Stimulated activated CD8-positive, alpha-beta memory T cell treated with anti-CD3 and anti-CD28 coated beads, Interleukin-15, amount 100 ng/mL, for 24 hours (primary cell): Measurements from ENCODE around the gene LRRC75A.
"Not testable (repeated sequence)": the region's sequence is repeated elsewhere in the genome, so short reads cannot be mapped to it uniquely, and the experiment has no call there.

Experiments used
- DNase-seq: peaks from one replicate; pipeline ENCODE4 v3.0.0-alpha.2; 2020; ENCODE audit warnings: low read depth

The LRRC75A gene

DNA sequence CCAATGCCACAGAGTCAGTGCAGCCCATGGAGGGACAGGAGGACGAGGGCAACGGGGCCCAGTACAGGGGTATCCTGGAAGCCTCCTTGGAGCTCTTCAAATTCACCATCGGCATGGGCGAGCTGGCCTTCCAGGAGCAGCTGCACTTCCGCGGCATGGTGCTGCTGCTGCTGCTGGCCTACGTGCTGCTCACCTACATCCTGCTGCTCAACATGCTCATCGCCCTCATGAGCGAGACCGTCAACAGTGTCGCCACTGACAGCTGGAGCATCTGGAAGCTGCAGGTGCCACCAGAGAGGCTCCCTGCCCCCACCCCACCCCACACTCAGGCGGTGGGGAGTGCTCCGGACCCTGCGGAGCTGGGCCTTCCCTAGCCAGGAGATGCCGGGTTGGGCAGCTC is 60.0 kb downstream of the LRRC75A start:
- no peak for DNase-seq

DNA sequence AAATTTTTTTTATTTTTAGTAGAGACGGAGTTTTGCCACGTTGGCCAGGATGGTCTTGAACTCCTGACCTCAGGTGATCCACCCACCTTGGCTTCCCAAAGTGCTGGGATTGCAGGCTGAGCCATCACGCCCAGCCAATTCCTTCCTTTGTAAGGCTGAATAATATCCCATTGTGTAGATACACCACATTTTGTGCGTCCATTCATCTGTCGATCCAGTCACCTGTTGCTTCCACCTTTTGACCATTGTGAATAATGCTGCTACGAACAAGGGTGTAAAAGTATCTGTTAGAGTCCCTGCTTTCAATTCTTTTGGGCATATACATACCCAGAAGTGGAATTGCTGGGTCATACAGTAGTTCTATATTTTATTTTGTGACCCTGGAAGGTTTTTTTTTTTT is 61.3 kb downstream of the LRRC75A start:
- DNase-seq: no peak

DNA sequence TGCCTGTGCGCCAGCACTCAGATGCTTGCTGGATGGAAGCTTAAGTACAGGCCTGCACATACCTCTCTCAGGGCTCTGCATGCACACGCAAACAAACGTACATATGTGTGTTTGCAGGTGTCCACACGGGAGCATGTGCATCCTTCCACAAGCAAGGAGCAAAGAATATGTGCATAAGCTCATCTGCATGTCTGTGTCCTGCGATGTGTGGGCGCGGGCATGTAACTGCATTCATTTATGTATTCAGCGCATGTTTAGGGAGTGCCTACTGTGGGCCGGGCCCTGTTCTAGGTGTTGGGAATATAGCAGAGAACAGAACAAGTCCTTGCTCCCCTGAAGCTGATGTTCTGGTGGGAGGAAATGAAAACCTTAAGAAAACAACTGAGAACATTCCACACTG is 62.9 kb downstream of the LRRC75A start:
- no peak for DNase-seq

DNA sequence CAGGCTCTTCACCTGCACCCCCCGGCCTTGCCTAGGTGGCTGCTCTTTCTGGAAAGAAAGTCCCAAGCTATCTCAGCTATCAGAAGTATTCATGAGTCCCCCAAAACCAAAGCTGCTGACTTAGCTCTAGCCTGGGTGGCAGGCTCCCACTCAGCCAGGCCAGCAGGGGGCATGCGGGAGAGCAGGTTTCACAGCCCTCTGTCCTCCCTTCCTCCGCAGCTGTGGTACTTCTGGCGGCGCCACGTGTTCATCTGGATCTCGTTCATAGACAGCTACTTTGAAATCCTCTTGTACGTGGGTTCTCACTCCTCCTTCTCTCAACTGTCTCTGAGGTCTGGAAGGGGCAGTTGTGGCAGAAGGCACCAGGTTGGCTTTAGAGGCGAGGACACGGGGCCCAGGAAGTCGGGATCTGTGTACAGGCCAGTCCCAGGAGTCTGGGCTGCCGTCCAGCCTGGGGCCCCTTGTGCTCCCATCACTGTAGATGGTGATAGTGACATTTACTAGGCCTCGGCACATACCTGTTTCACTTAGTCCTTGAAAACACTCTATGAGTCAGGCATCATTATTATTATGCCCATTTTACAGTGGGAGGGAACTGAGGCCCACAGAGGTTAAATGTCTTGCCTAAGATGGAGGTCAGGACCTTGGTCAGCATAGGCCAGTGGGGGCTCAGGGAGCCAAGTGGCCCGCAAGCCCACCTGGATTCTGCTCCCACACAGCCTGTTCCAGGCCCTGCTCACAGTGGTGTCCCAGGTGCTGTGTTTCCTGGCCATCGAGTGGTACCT is 63.7 kb downstream of the LRRC75A start:
- no peak for DNase-seq

DNA sequence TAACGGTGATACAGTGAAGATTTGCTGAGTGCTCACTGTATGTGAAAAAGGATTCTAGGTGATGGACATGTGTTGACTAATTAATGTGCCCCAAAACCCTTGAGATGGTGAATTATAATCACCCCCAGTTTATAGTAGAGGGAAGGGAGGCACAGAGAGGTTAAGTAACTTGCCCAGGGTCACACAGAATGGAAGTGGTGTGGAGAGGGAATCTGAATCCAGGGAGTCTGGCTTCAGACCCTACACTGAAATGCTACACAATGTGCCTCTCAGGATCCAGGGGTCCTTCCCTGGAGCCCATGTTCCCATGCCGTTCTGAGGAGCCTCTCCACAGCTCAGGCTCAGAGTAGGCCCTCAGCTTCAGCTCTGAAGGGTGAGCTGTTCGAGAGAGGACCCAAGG is 65.0 kb downstream of the LRRC75A start:
- DNase-seq: no peak

DNA sequence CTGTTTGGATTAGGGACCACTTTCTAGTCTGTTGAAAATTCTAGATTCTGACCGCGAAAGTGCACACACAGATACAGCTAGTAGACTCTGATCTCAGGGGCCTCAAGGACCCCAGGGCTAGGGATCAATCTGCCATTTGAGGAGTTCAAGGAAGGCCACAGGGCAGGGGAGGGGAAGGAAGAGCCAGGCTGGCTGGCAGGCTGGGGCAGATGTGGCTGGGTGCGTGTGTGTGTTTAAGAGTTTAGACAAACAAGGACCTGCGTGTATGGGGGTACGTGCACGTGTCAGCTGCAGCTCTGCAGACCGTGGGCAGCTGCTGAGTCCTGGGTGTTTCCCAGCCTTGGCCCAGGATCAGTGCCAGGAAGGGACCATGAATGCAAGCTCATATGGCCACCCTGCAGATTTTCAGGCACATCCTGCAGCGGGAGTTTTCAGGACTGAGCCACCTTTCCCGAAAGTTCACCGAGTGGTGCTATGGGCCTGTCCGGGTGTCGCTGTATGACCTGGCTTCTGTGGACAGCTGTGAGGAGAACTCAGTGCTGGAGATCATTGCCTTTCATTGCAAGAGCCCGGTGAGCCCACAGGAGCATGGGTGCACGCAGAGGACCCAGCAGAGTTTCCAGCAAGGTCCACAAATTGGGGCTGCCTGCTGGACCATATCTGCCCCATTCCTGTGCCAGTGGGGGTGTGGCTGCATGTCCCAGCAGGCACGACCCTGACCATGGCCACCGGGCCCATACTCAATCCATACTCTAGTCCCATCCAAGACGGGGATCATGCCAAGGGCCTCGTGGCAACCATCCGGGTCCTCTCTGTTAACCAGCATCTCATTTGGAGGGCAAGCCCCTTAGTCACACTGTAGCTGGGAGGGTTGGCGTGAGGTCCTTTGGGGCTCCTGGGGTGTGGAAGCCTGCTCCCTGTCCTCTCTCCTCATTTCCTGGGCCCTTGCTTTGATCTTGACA is 66.0 kb downstream of the LRRC75A start:
- no peak for DNase-seq

DNA sequence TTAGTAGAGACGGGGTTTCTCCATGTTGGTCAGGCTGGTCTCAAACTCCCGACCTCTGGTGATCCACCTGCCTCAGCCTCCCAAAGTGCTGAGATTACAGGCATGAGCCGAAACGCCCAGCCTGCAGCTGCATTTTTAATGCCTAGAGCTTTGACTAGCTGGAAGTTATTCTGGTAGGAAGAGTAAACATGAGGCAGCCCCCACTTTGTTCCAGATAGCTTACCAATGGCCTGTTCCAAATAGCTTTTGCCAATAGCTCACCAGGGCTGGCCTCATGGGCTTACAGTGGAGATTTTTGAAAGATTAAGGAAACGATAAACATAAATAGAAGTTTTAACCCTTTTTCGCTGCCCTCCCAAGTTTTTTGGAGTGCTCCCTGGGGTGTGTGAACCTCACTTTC is 66.8 kb downstream of the LRRC75A start:
- no peak for DNase-seq

DNA sequence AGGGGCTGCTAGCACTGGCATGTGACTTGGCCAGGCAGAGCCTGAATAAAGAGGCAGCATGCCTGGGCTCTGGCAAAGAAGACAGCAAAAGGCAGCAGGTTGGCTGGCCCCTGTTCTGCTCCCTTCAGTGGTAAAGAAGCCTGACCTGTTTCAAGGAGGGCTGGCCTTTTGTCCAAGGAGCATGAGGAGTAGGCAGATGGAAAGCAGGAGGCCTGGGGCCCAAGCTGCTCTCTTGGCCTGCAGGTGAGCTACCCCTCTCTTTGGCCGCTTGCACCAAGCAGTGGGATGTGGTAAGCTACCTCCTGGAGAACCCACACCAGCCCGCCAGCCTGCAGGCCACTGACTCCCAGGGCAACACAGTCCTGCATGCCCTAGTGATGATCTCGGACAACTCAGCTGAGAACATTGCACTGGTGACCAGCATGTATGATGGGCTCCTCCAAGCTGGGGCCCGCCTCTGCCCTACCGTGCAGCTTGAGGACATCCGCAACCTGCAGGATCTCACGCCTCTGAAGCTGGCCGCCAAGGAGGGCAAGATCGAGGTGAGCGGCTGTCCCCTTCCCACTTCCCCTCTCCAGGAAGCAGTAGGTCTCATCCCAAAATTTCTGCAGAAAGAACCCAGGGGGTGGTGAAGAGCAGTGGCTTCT is 68.6 kb downstream of the LRRC75A start:
- DNase-seq: no peak

DNA sequence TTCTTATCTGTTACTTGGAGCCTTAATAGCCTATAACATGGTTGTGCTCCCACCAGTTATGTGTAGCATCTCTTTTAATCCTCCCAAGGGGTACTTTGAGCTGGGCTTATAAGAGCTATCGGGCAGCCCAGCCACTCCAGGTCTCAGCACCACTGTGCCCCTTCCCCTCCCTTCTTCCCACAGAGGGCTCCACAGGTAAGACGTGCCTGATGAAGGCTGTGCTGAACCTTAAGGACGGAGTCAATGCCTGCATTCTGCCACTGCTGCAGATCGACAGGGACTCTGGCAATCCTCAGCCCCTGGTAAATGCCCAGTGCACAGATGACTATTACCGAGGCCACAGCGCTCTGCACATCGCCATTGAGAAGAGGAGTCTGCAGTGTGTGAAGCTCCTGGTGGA is 69.6 kb downstream of the LRRC75A start:
- no peak for DNase-seq

DNA sequence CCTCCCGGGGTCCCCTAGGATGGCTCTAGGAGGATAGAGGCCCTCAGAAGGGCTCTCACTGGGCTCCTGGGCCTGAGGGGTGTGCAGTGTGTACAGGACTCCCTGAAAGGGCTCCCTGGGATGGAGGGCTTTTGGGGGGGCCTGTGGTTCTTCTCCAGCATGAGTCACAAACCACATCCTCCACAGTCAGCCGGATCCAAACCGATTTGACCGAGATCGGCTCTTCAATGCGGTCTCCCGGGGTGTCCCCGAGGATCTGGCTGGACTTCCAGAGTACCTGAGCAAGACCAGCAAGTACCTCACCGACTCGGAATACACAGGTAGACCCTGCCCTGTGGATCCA is 72.1 kb downstream of the LRRC75A start:
- no peak for DNase-seq

DNA sequence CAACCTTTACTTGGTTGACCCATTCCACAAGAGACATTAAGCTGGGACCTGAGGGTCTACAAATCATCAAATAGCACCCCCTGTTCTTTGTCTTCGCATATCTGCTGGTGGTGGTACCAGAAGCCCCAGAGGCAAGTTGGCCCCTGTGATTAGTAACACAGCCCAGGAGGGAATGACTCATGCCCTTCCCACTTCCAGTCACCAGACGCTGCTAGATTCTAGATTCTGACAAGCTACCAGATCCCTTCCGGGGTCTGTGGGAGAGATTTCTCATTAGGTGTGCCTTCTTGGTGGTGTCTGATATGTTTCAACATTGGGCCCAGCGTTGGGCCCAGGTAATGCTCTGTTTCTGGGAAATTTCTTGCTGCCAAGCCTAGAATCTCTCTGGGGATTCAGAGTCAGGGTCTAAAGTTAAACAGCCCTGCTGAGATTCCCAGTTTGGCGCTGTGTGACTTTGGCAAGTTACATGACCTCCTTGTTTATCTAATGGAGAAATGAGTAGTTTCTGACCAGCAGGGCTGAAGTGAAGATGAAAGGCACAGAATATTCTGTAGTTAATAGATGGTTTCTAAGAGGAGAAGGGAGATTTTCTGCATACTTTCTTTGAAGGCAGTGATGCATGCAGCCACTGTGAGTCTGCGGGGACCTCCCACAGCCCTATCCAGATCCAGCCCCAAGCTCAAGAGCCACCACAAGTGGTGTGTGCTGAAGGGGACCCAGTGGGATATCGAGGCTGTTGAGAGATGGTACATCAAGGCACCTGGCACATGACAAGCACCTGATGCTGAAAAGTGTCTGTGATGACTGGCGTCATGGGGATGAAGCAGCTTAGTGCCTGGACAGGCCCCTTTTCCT is 72.7 kb downstream of the LRRC75A start:
- DNase-seq: no peak

DNA sequence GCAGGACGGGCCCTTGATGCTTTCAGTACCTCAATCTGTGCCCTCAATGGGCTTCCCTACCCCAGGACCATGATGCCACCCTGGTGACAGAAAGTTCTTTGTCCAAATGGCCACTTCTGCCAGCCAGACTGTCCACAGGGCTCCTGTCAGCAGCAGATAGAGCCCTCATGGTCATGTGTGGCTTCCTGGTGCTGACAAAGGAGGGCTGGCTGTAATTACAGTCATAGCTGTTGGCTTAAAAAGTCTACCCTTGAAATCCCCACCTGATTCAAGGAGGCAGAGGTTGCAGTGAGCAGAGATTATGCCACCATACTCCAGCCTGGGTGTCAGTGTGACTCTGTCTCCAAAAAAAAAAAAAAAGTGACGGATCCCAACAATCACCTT is 73.3 kb downstream of the LRRC75A start:
- DNase-seq: no peak

DNA sequence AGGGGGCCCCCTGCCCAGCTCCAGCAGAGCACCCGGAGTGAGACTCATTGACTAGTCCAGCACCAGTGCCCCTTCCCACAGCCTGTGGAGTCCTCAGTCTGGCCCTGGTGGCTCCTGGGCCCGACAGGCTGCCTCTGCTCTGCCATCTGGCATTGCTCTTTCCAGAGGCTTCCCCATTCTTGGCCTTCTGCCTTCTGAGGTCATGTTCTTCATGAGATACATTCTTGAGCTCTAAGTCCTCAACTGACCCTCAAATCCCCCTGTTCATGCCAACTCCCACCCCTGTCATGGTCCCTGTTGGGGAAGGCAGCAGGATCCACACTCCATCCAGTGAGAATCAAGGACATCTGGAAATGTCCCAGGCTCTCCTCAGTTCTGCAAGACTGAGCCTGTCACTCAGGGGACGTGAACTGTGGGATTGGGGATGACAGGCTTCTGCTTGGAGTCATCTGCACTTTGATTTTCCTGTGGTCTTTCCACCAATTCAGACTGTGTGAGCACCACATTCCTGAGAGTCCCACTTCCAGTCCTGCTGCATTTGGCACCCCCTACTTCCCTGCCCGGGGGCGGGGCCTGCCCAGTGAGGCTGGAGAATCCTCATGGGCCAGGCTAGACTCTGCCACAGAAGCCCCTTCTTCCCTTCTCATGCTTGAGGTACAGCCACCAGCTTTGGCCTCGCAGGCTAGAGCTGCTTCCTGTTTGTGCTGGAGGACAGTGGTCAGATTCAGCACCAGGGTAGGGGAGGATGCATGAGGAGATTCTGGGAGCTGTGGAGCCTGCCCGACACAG is 73.9 kb downstream of the LRRC75A start:
- DNase-seq: no peak

DNA sequence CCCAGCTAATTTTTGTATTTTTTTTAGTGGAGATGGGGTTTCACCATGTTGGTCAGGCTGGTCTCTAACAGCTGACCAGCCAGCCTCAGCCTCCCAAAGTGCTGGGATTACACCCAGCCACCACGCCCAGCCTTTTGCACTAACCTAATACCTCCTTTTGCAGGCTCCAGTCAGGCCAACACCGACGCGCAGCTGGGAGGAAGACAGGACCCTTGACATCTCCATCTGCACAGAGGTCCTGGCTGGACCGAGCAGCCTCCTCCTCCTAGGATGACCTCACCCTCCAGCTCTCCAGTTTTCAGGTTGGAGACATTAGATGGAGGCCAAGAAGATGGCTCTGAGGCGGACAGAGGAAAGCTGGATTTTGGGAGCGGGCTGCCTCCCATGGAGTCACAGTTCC is 74.6 kb downstream of the LRRC75A start:
- DNase-seq: no peak

DNA sequence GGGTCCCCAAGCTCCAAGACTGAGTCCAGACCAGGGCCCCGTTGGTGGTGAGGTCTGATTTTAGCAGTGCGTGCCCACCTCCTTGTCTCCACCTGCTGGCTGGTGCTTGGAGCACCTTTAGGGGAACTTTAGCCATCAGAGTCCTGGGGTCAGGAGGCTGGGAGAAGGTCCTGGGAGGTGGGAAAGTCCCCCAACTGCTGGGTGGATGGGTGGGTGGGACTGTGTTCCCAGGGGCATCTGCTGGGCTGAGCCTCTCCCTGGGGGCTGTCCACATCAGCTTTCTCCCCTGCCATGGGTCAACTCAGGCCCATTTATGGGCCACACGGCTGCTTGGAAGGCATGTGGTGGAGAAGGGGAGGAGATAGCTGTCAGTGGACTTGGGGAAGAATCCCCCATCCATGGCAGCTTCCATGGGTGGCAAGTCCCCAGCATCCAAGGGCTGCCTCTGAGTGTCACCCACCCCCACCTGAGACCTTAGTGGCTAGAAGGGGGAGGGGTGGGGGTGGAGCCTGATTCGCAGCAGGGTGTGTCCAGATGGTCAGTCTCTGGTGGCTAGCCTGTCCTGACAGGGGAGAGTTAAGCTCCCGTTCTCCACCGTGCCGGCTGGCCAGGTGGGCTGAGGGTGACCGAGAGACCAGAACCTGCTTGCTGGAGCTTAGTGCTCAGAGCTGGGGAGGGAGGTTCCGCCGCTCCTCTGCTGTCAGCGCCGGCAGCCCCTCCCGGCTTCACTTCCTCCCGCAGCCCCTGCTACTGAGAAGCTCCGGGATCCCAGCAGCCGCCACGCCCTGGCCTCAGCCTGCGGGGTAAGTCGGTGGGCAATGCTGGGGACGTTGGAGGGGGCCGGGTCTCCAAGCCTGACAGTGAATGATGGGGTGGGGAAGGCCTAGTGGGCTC is 76.7 kb downstream of the LRRC75A start, which contains the start of gene TRPV2:
TRPV2 (plus strand) TSS at position 541 of the 894 bp plus-strand sequence. CDS start 2,098 bp downstream, outside the sequence.
- no peak for DNase-seq

DNA sequence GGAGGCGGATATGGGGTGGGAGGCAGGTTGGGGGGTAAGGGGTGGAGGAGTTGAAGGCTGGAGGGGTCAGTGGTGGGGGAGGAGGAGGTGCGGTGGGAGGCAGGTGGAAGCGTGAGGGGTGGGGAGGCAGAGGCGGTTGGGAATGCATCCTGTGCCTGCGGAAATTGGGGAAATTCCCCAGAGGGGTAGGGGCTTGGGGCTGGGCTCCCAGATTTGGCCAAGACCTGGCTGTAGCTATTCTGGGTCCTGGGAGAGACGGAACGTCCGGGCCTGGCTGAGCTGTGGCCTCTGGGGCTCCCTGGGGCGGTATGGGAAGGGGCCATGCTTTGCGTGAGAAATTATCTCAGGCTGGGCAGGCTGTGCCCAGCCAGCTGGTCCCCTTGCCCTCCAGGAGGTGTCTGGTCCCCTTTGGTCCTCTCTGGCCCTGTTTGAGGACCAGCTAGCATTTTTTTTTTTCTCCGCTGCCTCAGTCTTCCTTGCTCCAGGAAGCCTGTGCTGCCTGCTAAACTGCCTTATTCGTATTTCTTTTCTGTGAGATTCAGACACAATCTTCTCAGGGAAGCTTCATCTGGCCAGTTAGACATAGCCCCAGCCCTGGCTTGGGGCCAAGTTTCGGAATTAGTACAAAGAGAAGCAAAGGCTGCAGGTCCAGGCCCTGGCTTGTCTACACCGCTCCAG is 83.9 kb downstream of the LRRC75A start:
- no peak for DNase-seq

DNA sequence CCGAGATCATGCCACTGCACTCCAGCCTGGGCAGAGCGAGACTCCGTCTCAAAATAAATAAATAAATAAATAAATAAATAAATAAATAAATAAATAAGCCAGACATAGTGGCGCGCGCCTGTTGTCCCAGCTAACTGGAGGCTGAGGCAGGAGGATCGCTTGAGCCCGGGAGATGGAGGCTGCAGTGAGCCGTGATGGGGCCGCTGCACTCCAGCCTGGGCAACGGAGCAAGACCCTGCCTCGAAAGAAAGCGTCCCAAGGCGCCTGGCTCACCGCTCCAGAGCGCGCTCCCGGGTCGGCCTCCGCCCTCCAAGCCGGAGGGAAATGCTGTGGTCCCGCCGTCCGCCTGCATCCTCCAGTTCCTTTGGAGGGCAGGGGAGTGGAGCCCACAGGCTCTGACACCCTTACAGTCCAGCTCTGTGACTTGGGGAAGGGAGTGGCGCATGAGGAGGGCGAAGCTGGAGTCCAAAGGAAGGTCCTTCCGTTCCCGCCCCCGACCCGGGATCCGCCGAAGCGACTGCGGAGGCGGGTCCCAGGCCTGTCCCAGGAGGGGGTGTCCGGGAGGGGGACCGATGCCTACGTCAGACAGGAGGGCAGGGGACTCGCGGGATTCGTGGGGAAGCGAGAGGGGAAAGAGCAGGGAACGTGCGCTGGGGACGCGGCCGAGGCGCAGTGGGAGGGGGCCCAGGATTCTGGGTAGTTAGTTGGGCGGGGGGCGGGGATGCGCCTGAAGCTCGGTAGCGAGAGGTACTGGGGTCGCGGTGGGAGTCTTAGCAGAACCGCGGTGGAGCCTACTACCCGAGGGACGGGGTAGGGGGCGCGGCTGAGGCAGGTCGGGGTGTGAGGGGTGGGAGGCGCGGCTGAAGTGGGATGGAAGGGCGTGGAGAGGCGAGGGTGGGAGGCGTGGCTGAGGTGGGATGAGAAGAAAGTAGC is 85.0 kb downstream of the LRRC75A start:
- no peak for DNase-seq

DNA sequence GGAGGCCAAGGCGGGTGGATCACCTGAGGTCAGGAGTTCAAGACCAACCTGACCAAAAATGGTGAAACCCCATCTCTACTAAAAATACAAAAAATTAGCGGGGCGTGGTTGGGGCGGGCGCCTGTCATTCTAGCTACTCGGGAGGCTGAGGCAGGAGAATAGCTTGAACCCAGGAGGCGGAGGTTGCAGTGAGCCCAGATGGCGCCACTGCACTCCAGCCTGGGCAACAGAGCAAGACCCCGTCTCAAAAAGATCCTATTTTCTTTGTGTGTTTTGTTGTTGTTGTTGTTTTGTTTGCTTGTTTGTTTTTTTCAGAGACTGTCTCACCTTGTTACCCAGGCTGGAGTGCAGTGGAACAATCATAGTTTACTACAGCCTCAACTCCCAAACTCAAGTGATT is 88.1 kb downstream of the LRRC75A start:
- not testable (repeated sequence) for DNase-seq
